H9 (cell line): ENCODE measurements around the gene TBC1D5. TPM values are rescaled to one million over a fixed set of nuclear protein-coding genes. Genes with fewer than 3 reads are reported as not detected.

ENCODE experiments used
- DNase-seq: peaks from one replicate; pipeline ENCODE4 v3.0.0-alpha.2; 2017
- H2AFZ ChIP-seq: one replicate; pipeline ENCODE4 v1.6.1; 2013; ENCODE audit warnings: mild to moderate bottlenecking, low read length, control low read depth, moderate library complexity
- H2AK5ac ChIP-seq: 2 replicates; pipeline ENCODE4 v1.6.1; 2013; ENCODE audit warnings: low read length, control low read depth, mixed read lengths; ENCODE audit not compliant: insufficient read length
- H2BK120ac ChIP-seq: one replicate; pipeline ENCODE4 v1.6.1; 2013; ENCODE audit warnings: low read depth, mild to moderate bottlenecking, low read length, control low read depth, inconsistent platforms; ENCODE audit not compliant: poor library complexity, severe bottlenecking
- H2BK12ac ChIP-seq: 2 replicates; pipeline ENCODE4 v1.6.1; 2013; ENCODE audit warnings: low read length, control low read depth, mixed read lengths, low read depth; ENCODE audit not compliant: insufficient read length
- H2BK15ac ChIP-seq: 2 replicates; pipeline ENCODE4 v1.6.1; 2013; ENCODE audit warnings: low read depth, low read length, control low read depth
- H2BK20ac ChIP-seq: one replicate; pipeline ENCODE4 v1.6.1; 2013; ENCODE audit warnings: low read depth, mild to moderate bottlenecking, low read length, control low read depth, inconsistent platforms; ENCODE audit not compliant: poor library complexity, severe bottlenecking
- H2BK5ac ChIP-seq: 2 replicates; pipeline ENCODE4 v1.6.1; 2013; ENCODE audit warnings: low read length, control low read depth, mixed read lengths; ENCODE audit not compliant: insufficient read length
- H3K14ac ChIP-seq: 2 replicates; pipeline ENCODE4 v1.6.1; 2013; ENCODE audit warnings: low read length, control low read depth; ENCODE audit not compliant: insufficient read depth
- H3K18ac ChIP-seq: 2 replicates; pipeline ENCODE4 v1.6.1; 2013; ENCODE audit warnings: low read depth, mild to moderate bottlenecking, mixed read lengths, low read length, control low read depth; ENCODE audit not compliant: insufficient read length
- H3K23ac ChIP-seq: 2 replicates; pipeline ENCODE4 v1.6.1; 2013; ENCODE audit warnings: low read length, control low read depth, mixed read lengths, low read depth; ENCODE audit not compliant: insufficient read length
- H3K23me2 ChIP-seq: 2 replicates; pipeline ENCODE4 v1.6.1; 2013; ENCODE audit warnings: low read depth, mild to moderate bottlenecking, mixed read lengths, low read length, control low read depth; ENCODE audit not compliant: insufficient read length, poor library complexity, severe bottlenecking
- H3K27ac ChIP-seq: 2 replicates; pipeline ENCODE4 v1.5.1; 2013; ENCODE audit warnings: low read length, control low read depth, mixed read lengths, low read depth; ENCODE audit not compliant: insufficient read length
- H3K27me3 ChIP-seq: 2 replicates; pipeline ENCODE4 v1.6.1; 2013; ENCODE audit warnings: low read length, control low read depth, inconsistent platforms; ENCODE audit not compliant: insufficient read depth
- H3K4ac ChIP-seq: 2 replicates; pipeline ENCODE4 v1.6.1; 2013; ENCODE audit warnings: low read depth, mild to moderate bottlenecking, control low read depth, inconsistent platforms, low read length, moderate library complexity
- H3K4me1 ChIP-seq: 2 replicates; pipeline ENCODE4 v1.6.1; 2013; ENCODE audit warnings: low read length, control low read depth, inconsistent platforms; ENCODE audit not compliant: insufficient read depth
- H3K4me2 ChIP-seq: 2 replicates; pipeline ENCODE4 v1.6.1; 2013; ENCODE audit warnings: low read length, control low read depth, mixed read lengths; ENCODE audit not compliant: insufficient read length, insufficient read depth
- H3K56ac ChIP-seq: 2 replicates; pipeline ENCODE4 v1.6.1; 2013; ENCODE audit warnings: low read depth, mild to moderate bottlenecking, mixed read lengths, low read length, control low read depth; ENCODE audit not compliant: insufficient read length
- H3K79me1 ChIP-seq: 2 replicates; pipeline ENCODE4 v1.6.1; 2013; ENCODE audit warnings: low read depth, mild to moderate bottlenecking, moderate library complexity, low read length, control low read depth, inconsistent platforms; ENCODE audit not compliant: insufficient read depth, poor library complexity, severe bottlenecking
- H3K79me2 ChIP-seq: 2 replicates; pipeline ENCODE4 v1.6.1; 2013; ENCODE audit warnings: low read length, control low read depth, inconsistent platforms; ENCODE audit not compliant: insufficient read depth
- H3K9ac ChIP-seq: 2 replicates; pipeline ENCODE4 v1.6.1; 2013; ENCODE audit warnings: low read length, control low read depth, mixed read lengths; ENCODE audit not compliant: insufficient read length; ENCODE audit errors: extremely low read depth
- H3K9me3 ChIP-seq: one replicate; pipeline ENCODE4 v1.6.1; 2013; ENCODE audit warnings: low read depth, low read length, inconsistent platforms; ENCODE audit not compliant: control insufficient read depth
- H3T11ph ChIP-seq: one replicate; pipeline ENCODE4 v1.6.1; 2013; ENCODE audit warnings: mild to moderate bottlenecking, low read length, control low read depth, inconsistent platforms
- H4K20me1 ChIP-seq: one replicate; pipeline ENCODE4 v1.6.1; 2013; ENCODE audit not compliant: control insufficient read depth, insufficient read length, insufficient read depth
- H4K5ac ChIP-seq: 2 replicates; pipeline ENCODE4 v1.6.1; 2013; ENCODE audit warnings: low read depth, mild to moderate bottlenecking, mixed read lengths, low read length, control low read depth; ENCODE audit not compliant: insufficient read length
- H4K8ac ChIP-seq: replicated peaks from 2 replicates; pipeline ENCODE4 v1.6.1; 2013; ENCODE audit warnings: low read length, control low read depth, mixed read lengths, low read depth; ENCODE audit not compliant: insufficient read length
- H4K91ac ChIP-seq: 2 replicates; pipeline ENCODE4 v1.6.1; 2013; ENCODE audit warnings: low read depth, mild to moderate bottlenecking, moderate library complexity, mixed read lengths, low read length, control low read depth; ENCODE audit not compliant: insufficient read length
- H3K27ac Mint-ChIP-seq, 3 experiments: 2 replicates in 2 of 3; 3 replicates in 1 of 3; pipeline ENCODE4 v1.8.0; 2020 to 2021; ENCODE audit warnings: mixed read lengths in 3 of 3, mild to moderate bottlenecking in 1 of 3, moderate library complexity in 1 of 3
- H3K27me3 Mint-ChIP-seq: 2 replicates; pipeline ENCODE4 v1.8.0; 2021; ENCODE audit warnings: low read depth, mild to moderate bottlenecking, moderate library complexity, mixed read lengths
- H3K36me3 Mint-ChIP-seq, 3 experiments: 2 replicates in 2 of 3; 3 replicates in 1 of 3; pipeline ENCODE4 v1.8.0; 2020 to 2021; ENCODE audit warnings: low read depth in 3 of 3, mixed read lengths in 3 of 3; ENCODE audit not compliant: insufficient read depth in 1 of 3
- H3K4me1 Mint-ChIP-seq, 2 experiments: 2 replicates each; pipeline ENCODE4 v1.8.0; 2020; ENCODE audit warnings: mixed read lengths in 2 of 2
- H3K4me3 Mint-ChIP-seq, 2 experiments: 2 replicates in 1 of 2; 3 replicates in 1 of 2; pipeline ENCODE4 v1.8.0; 2020 to 2021; ENCODE audit warnings: mild to moderate bottlenecking in 2 of 2, mixed read lengths in 2 of 2, moderate library complexity in 1 of 2
- H3K9me3 Mint-ChIP-seq, 2 experiments: 2 replicates in 1 of 2; 3 replicates in 1 of 2; pipeline ENCODE4 v1.8.0; 2020; ENCODE audit warnings: mild to moderate bottlenecking in 2 of 2, mixed read lengths in 2 of 2, moderate library complexity in 1 of 2
- CTCF ChIP-seq: fragments of 200-600 bp; sonication (generic); conservative IDR thresholded peaks from 3 replicates; pipeline ENCODE4 v1.8.0; 2021; ENCODE audit warnings: antibody characterized with exemption, mild to moderate bottlenecking
- WGBS: extraction: QIAGEN DNeasy Blood & Tissue Kit; methylation state at CpG from one replicate; pipeline ENCODE4 v1.1.7; 2013; ENCODE audit warnings: missing lambda C conversion rate, low lambda C conversion rate, mixed read lengths; ENCODE audit not compliant: insufficient read length; ENCODE audit errors: extremely low coverage; 5-methylcytosine and 5-hydroxymethylcytosine counted together
- total RNA-seq: library from RNA; stranded (reverse); gene quantifications from 2 replicates; pipeline ENCODE4 v1.2.1, GENCODE V29; 2021

TBC1D5 gene
- total RNA-seq, 1 experiment from 2014 or later: 25.0 TPM

- H3K14ac ChIP-seq: no peak overlapping the region
- Mint-ChIP-seq H3K9me3 (no peaks in the 10 kb centered on the region), H3K27ac (no peak overlapping the region), H3K36me3 (no peaks in the 10 kb centered on the region), H3K27me3 (no peaks in the 10 kb centered on the region), H3K4me3 (no peak overlapping the region), H3K4me1 (no peaks in the 10 kb centered on the region)
- no peaks in the 10 kb centered on the region for H3K79me1 ChIP-seq
- H2BK5ac ChIP-seq: no peak overlapping the region
- H3K4me2 ChIP-seq: no peak overlapping the region
- no peak overlapping the region for H2BK120ac ChIP-seq
- H3K18ac ChIP-seq: no peak overlapping the region
- H2BK15ac ChIP-seq: no peak overlapping the region
- no peaks in the 10 kb centered on the region for H3K23me2 ChIP-seq
- no peak overlapping the region for H3K56ac ChIP-seq
- no peaks in the 10 kb centered on the region for H3K4me1 ChIP-seq
- no peak overlapping the region for H2BK12ac ChIP-seq
- no peak overlapping the region for H2AK5ac ChIP-seq
- H4K5ac ChIP-seq: no peak overlapping the region
- H3K23ac ChIP-seq: no peak overlapping the region
- H3K27ac ChIP-seq: no peak overlapping the region
- H2AFZ ChIP-seq: no peak overlapping the region
- no peak for DNase-seq
- no CpG with 5 or more reads among the region's 5 CpGs for WGBS
- H4K91ac ChIP-seq: no peak overlapping the region
- no peaks in the 10 kb centered on the region for H3K79me2 ChIP-seq
- no peaks in the 10 kb centered on the region for H3K27me3 ChIP-seq
- no peak overlapping the region for H3K4ac ChIP-seq
- H4K8ac ChIP-seq: no peak overlapping the region
- no peak overlapping the region for H2BK20ac ChIP-seq
- no peaks in the 10 kb centered on the region for H3K9me3 ChIP-seq
- H3K9ac ChIP-seq: no peak overlapping the region
- no peak overlapping the region for H3T11ph ChIP-seq
- H4K20me1 ChIP-seq: no peaks in the 10 kb centered on the region
- no peak for TF ChIP-seq CTCF
These were observed 475.6 kb downstream of the TBC1D5 start for GRCh38 chr3:17266846-17267245.
